Measurements from ENCODE around the gene HCN4. TPM values are rescaled to one million over a fixed set of nuclear protein-coding genes. Genes with fewer than 3 reads are reported as not detected.

Gene HCN4
- total RNA-seq, 4 donors from 2014 or later = 0.18 to 0.85 TPM; not detected in 2

DNA sequence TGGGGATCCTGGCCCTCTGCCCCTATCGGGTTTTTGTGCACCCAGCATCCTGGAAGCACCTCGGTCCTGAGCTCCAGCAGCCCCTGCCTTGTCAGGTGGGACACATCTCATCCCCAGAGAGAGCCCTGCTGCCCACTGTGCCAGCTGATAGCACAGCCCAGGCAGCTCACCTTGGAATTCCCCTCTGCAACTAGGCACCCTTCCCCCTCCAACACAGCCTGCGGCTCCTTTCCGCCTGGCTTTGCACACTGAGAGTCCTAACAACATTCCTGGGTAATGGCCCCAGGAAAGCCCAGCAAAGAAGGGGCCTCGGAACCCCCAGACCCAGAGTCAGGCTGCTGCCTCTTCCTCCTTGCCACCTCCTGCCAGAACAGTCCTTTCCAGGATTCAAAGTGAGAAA lies 5.9 kb downstream of the HCN4 start:
- Histone ChIP-seq H3K27me3 (peaks cover 0 to 10% of the 10 kb centered on the region in 2 donors), H3K27ac (no peak overlapping the region), H3K9me3 (no peaks in the 10 kb centered on the region), H3K4me1 (peaks cover 0 to 15% (median 0%) of the 10 kb centered on the region in 4 donors), H3K4me3 (no peak overlapping the region), H3K36me3 (no peaks in the 10 kb centered on the region)
- TF ChIP-seq POLR2A (IDR thresholded peaks at IDR 0.05) = no peak
- TF ChIP-seq, protein P1, sequence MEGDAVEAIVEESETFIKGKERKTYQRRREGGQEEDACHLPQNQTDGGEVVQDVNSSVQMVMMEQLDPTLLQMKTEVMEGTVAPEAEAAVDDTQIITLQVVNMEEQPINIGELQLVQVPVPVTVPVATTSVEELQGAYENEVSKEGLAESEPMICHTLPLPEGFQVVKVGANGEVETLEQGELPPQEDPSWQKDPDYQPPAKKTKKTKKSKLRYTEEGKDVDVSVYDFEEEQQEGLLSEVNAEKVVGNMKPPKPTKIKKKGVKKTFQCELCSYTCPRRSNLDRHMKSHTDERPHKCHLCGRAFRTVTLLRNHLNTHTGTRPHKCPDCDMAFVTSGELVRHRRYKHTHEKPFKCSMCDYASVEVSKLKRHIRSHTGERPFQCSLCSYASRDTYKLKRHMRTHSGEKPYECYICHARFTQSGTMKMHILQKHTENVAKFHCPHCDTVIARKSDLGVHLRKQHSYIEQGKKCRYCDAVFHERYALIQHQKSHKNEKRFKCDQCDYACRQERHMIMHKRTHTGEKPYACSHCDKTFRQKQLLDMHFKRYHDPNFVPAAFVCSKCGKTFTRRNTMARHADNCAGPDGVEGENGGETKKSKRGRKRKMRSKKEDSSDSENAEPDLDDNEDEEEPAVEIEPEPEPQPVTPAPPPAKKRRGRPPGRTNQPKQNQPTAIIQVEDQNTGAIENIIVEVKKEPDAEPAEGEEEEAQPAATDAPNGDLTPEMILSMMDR (IDR thresholded peaks at IDR 0.05) = no peak
- no peak for DNase-seq

DNA sequence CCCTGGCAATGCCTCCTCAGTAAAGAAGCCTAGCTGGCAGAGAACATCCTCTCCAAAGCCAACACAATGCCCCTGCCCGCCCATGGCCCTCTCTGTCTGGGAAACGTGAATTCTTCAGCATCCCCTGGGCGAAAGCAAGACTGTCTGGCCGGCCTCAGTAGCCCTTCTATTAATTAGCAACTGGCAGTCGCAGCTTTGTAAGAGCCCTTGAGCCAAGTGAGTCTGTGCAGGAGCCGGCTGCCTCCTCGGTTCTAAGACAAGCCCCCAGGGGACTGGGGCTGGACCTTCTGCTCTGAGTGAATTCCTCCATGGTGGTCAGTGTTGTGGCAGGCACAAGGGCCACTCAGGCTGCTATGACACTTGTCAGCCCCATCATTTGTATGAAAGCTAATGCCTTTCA lies 7.4 kb downstream of the HCN4 start:
- Histone ChIP-seq H3K4me3 (no peak overlapping the region), H3K27me3 (no peaks in the 10 kb centered on the region), H3K4me1 (peaks cover 0 to 15% (median 0%) of the 10 kb centered on the region in 4 donors), H3K27ac (no peak overlapping the region), H3K9me3 (no peaks in the 10 kb centered on the region), H3K36me3 (no peaks in the 10 kb centered on the region)
- no peak for DNase-seq
- TF ChIP-seq, protein P1 (IDR thresholded peaks at IDR 0.05) = no peak
- TF ChIP-seq POLR2A (IDR thresholded peaks at IDR 0.05) = no peak

DNA sequence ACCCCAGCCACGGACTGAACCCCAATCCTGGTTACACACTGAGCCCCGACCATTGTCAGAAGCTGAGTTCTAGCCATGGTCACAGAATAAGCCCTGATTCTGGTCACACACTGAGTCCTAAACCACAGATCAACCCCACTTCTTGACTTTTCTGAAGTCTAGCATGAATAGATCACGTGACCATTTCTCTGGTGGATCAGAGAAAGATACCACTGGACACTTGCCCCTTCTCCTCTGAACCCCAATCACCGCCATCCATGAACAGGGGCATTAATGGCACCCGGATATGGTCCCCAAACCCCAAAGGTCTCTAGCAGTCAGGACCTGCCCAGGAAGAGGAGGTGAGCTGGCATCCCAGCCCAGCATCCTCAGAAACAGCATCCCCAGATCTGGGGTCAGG lies 9.1 kb downstream of the HCN4 start:
- H3K9me3 ChIP-seq = no peaks in the 10 kb centered on the region
- no peaks in the 10 kb centered on the region for H3K36me3 ChIP-seq
- H3K27ac ChIP-seq = no peak overlapping the region
- no peak overlapping the region for H3K4me3 ChIP-seq
- peaks cover 0 to 15% (median 0%) of the 10 kb centered on the region in 4 donors for H3K4me1 ChIP-seq
- H3K27me3 ChIP-seq = no peaks in the 10 kb centered on the region
- TF ChIP-seq, protein P1 (IDR thresholded peaks at IDR 0.05) = no peak
- no peak for TF ChIP-seq POLR2A (IDR thresholded peaks at IDR 0.05)
- DNase-seq = no peak

DNA sequence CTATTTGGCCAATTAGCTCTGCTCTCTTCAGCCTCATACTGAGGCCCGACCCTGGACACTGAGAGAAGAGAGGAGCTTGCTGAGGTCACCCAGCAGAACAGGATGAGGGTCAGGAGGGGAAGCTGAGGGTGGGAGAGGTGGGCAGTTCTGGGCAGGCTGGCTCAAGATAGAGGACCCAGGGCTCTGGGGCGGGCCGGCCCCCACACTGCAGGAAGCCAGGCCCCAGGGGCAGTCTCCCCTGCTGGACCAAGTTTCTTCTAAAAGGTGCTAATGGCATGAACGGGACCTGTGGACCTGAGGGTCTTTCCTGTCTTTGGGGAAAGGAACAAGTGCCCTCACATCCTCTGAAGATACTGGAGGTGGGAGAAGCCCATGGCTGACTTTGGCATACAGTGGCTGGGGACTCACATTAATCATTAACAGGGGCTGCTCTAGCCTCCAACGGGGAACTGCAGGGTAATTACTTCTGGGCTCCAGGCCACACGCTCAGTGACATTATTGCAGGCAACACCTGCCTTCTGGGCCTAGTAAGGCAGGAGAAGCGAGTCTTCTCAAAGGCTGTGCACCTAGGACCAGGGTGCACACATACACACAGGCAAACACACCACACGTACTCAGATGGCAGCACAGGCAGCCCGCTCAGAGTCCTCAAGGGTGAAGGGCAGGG lies 10.6 kb downstream of the HCN4 start:
- Histone ChIP-seq H3K27ac (no peak overlapping the region), H3K4me3 (no peak overlapping the region), H3K27me3 (no peaks in the 10 kb centered on the region), H3K36me3 (no peaks in the 10 kb centered on the region), H3K9me3 (no peaks in the 10 kb centered on the region), H3K4me1 (peaks cover 0 to 15% (median 0%) of the 10 kb centered on the region in 4 donors)
- peak in 2 of 3 donors; percentile 72 to 74 for DNase-seq
- no peak for TF ChIP-seq POLR2A (IDR thresholded peaks at IDR 0.05)
- TF ChIP-seq, protein P1 (IDR thresholded peaks at IDR 0.05) = peak in 3 of 6 experiments; percentile 17 to 22 (median 20)

DNA sequence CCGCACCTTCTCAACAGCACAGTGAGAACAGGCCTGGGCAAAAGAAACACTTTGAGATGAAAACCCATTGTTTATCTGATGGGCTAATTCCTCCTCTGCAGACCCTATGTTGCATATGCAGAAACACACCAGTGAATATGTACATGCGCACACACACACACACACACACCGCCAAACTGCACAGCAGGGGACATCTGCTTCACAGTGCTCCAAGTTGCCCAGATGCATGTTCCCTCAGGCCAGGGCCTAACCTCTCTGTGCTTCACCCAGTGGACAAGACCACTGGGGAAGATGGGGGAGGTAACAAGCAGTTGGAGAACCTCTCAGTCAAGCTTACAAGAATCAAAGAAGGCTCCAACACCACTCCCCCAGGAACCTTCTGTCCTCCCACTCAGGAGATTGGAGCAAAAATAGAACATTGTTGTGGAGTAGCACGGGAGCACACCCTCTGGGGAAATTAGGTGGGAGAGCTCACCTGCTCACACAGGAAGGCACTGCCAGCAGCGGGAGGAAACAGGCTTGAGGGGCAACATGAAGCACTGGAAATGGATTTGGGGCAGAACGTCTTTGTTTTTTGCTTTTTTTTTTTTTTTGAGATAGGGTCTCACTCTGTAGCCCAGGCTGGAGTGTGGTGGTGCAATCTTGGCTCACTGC lies 13.0 kb downstream of the HCN4 start:
- DNase-seq = no peak
- no peak overlapping the region for H3K4me3 ChIP-seq
- H3K36me3 ChIP-seq = no peaks in the 10 kb centered on the region
- peaks cover 0 to 15% (median 0%) of the 10 kb centered on the region in 4 donors for H3K4me1 ChIP-seq
- H3K27me3 ChIP-seq = no peaks in the 10 kb centered on the region
- no peaks in the 10 kb centered on the region for H3K9me3 ChIP-seq
- TF ChIP-seq, protein P1 (IDR thresholded peaks at IDR 0.05) = no peak
- no peak for TF ChIP-seq POLR2A (IDR thresholded peaks at IDR 0.05)
- H3K27ac ChIP-seq = no peak overlapping the region

Measured in Peyer's patch (tissue), 4 donors.